PC-3 (cell line): ENCODE measurements around the gene TMED1. TPM values are rescaled to one million over a fixed set of nuclear protein-coding genes. Genes with fewer than 3 reads are reported as not detected.

Source experiments
- ATAC-seq: fragments of 200-7000 bp; cut with Tn5 transposase; 2 replicates; pipeline ENCODE4 v1.9.1; 2020; ENCODE audit warnings: mild to moderate bottlenecking, moderate library complexity
- BruUV-seq: library from RNA; stranded (reverse); fragments of 400-500 nt; replicated peaks from 2 replicates; lab custom pipeline; 2021; lab: Mats Ljungman, UMichigan
- CTCF ChIA-PET: fragments of 300-600 bp; sonication (Branson Sonifier 250); formaldehyde crosslinking; loops from one replicate; lab custom pipeline; 2022; ENCODE audit warnings: antibody characterized with exemption; lab: Charles Lee
- POLR2A ChIA-PET: fragments of 300-600 bp; sonication (Branson Sonifier 250); formaldehyde crosslinking; loops from one replicate; lab custom pipeline; 2022; ENCODE audit warnings: antibody characterized with exemption; ENCODE audit not compliant: unreplicated experiment; lab: Charles Lee
- DNase-seq: peaks from one replicate; pipeline ENCODE4 v3.0.0-alpha.2; 2015
- H2AFZ ChIP-seq: fragments of 300-600 bp; sonication (generic); 2 replicates; pipeline ENCODE4 v1.6.0; 2016; ENCODE audit warnings: antibody characterized with exemption, low read length
- H3F3A ChIP-seq: fragments of 300-600 bp; sonication (generic); one replicate; pipeline ENCODE4 v1.6.0; 2017; ENCODE audit warnings: antibody characterized with exemption, low read length, control low read depth, mild to moderate bottlenecking; ENCODE audit not compliant: unreplicated experiment
- H3K27ac ChIP-seq: fragments of 300-600 bp; sonication (generic); 2 replicates; pipeline ENCODE4 v1.5.1; 2016; ENCODE audit warnings: mild to moderate bottlenecking, low read length
- H3K27me3 ChIP-seq: fragments of 300-600 bp; sonication (generic); 2 replicates; pipeline ENCODE4 v1.6.1; 2016; ENCODE audit warnings: low read length, mixed read lengths
- H3K36me3 ChIP-seq: fragments of 300-600 bp; sonication (generic); 2 replicates; pipeline ENCODE4 v1.6.1; 2016; ENCODE audit warnings: low read depth, mixed run types, low read length, mixed read lengths
- H3K4me1 ChIP-seq: fragments of 300-600 bp; sonication (generic); 2 replicates; pipeline ENCODE4 v1.5.1; 2016; ENCODE audit warnings: low read length; ENCODE audit not compliant: insufficient read depth
- H3K4me2 ChIP-seq: fragments of 300-600 bp; sonication (generic); 2 replicates; pipeline ENCODE4 v1.6.0; 2016; ENCODE audit warnings: low read length
- H3K4me3 ChIP-seq: fragments of 300-600 bp; sonication (generic); 2 replicates; pipeline ENCODE4 v1.5.1; 2016; ENCODE audit warnings: mild to moderate bottlenecking, low read length, mixed read lengths
- H3K79me2 ChIP-seq: fragments of 300-600 bp; sonication (generic); 2 replicates; pipeline ENCODE4 v1.6.1; 2017; ENCODE audit warnings: low read length, mixed read lengths
- H3K9ac ChIP-seq: fragments of 300-600 bp; sonication (generic); 2 replicates; pipeline ENCODE4 v1.6.0; 2016; ENCODE audit warnings: mild to moderate bottlenecking, low read length
- H3K9me2 ChIP-seq: fragments of 300-600 bp; sonication (generic); replicated peaks from 2 replicates; pipeline ENCODE4 v1.6.1; 2016; ENCODE audit warnings: mixed run types, low read length, mixed read lengths
- H3K9me3 ChIP-seq: fragments of 300-600 bp; sonication (generic); 2 replicates; pipeline ENCODE4 v1.6.1; 2016; ENCODE audit warnings: low read length, mixed read lengths
- H4K20me1 ChIP-seq: fragments of 300-600 bp; sonication (generic); 2 replicates; pipeline ENCODE4 v1.6.1; 2016; ENCODE audit warnings: low read length, mixed read lengths
- CTCF ChIP-seq: fragments of 300-600 bp; sonication (generic); conservative IDR thresholded peaks from 2 replicates; pipeline ENCODE4 v1.5.1; 2017; ENCODE audit warnings: antibody characterized with exemption, low read depth, mild to moderate bottlenecking, low read length
- EZH2 ChIP-seq: fragments of 300-600 bp; sonication (generic); IDR thresholded peaks from one replicate; pipeline ENCODE4 v1.6.1; 2017; ENCODE audit warnings: antibody characterized with exemption, mild to moderate bottlenecking, low read length; ENCODE audit not compliant: unreplicated experiment
- EZH2phosphoT487 ChIP-seq: fragments of 300-600 bp; sonication (generic); IDR thresholded peaks from 2 replicates; pipeline ENCODE4 v1.6.1; 2018; ENCODE audit warnings: mild to moderate bottlenecking, antibody characterized with exemption, low read length, borderline replicate concordance
- intact Hi-C: fragments of 100-400 bp; cut with micrococcal nuclease; formaldehyde crosslinking; loops from 2 replicates; pipeline ENCODE4 v1.9.0; 2023
- total RNA-seq: library from RNA; depleted of rRNA; stranded (reverse); fragments of >200 nt; gene quantifications from 2 replicates; pipeline ENCODE4 v1.2.3, GENCODE V29; 2014

Gene TMED1
- total RNA-seq, 1 experiment from 2014 or later, result 81.2 TPM

- Histone ChIP-seq H3K9me3 (no peaks in the 10 kb centered on the region), H3K4me2 (no peak overlapping the region), H3K27ac (no peak overlapping the region), H3F3A (no peaks in the 10 kb centered on the region), H4K20me1 (no peaks in the 10 kb centered on the region), H3K9ac (no peak overlapping the region), H3K27me3 (no peaks in the 10 kb centered on the region), H3K4me1 (no peaks in the 10 kb centered on the region), H3K4me3 (no peak overlapping the region), H3K36me3 (peaks cover 50% of the 10 kb centered on the region), H3K79me2 (no peaks in the 10 kb centered on the region), H2AFZ (no peak overlapping the region), H3K9me2 (no peaks in the 10 kb centered on the region)
- no peak for TF ChIP-seq CTCF
- DNase-seq (no peak), ATAC-seq (no peak)
- ChIA-PET CTCF (no interaction called here), POLR2A (no interaction called here)
- no TSS peak for BruUV-seq
- intact Hi-C loops, result no loop called here
Measured at GRCh38 chr19:10803252-10803651, 32.8 kb downstream of the TMED1 start.

DNA sequence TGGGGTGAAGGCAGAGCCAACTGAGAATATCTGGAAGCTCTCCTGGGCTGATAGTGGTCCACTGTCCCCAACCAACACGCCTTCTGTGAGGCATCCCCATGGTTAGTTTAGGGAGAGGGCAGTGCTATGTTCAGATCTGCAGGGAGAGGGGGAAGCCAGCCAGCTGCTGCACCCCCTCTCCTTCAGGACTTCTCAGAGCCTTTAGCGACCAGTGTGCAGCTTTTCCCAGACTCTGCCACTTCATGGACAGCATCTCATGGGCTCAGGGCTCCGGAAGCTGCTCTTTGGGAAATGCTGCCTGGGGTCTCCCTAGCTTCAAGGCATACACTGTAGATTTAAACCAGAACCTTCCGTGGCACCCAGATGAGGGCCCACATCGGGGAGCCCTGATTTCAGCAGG, 33.5 kb downstream of the TMED1 start:
- Histone ChIP-seq H3K9me2 (no peaks in the 10 kb centered on the region), H3K36me3 (peaks cover 48% of the 10 kb centered on the region), H2AFZ (no peak overlapping the region), H3K4me1 (no peaks in the 10 kb centered on the region), H3K27me3 (no peaks in the 10 kb centered on the region), H3K27ac (no peak overlapping the region), H3K4me2 (no peak overlapping the region), H3K9me3 (no peaks in the 10 kb centered on the region), H3K79me2 (no peaks in the 10 kb centered on the region), H3K9ac (no peak overlapping the region), H3F3A (no peaks in the 10 kb centered on the region), H4K20me1 (no peaks in the 10 kb centered on the region), H3K4me3 (no peak overlapping the region)
- DNase-seq (no peak), ATAC-seq (no peak)
- intact Hi-C loops, result no loop called here
- no TSS peak for BruUV-seq
- no peak for TF ChIP-seq EZH2
- no peak for TF ChIP-seq CTCF
- TF ChIP-seq EZH2phosphoT487, result no peak
- POLR2A ChIA-PET, result no interaction called here
- CTCF ChIA-PET, result no interaction called here

- Histone ChIP-seq H3F3A (no peaks in the 10 kb centered on the region), H3K9me3 (no peaks in the 10 kb centered on the region), H3K9me2 (no peaks in the 10 kb centered on the region), H3K27me3 (no peaks in the 10 kb centered on the region), H3K36me3 (peaks cover 47% of the 10 kb centered on the region), H3K4me1 (no peaks in the 10 kb centered on the region), H3K79me2 (no peaks in the 10 kb centered on the region), H3K4me2 (no peak overlapping the region), H3K9ac (no peak overlapping the region), H2AFZ (no peak overlapping the region), H3K4me3 (no peak overlapping the region), H4K20me1 (no peaks in the 10 kb centered on the region), H3K27ac (no peak overlapping the region)
- ChIA-PET CTCF (no interaction called here), POLR2A (no interaction called here)
- BruUV-seq, result no TSS peak
- intact Hi-C loops, result no loop called here
- TF ChIP-seq EZH2 (no peak), EZH2phosphoT487 (no peak), CTCF (no peak)
- ATAC-seq, result no peak
- no peak for DNase-seq
Measured at GRCh38 chr19:10800488-10800887, 35.5 kb downstream of the TMED1 start.
